CD8-positive, alpha-beta memory T cell (primary cell): ENCODE data around the gene SAT1. TPM values are rescaled to one million over a fixed set of nuclear protein-coding genes. Genes with fewer than 3 reads are reported as not detected.
"Not testable (repeated sequence)": the region's sequence is repeated elsewhere in the genome, so short reads cannot be mapped to it uniquely, and the experiment has no call there.

Experiments used
- CTCF ChIA-PET: fragments of 350-600 bp; sonication (Branson Sonifier 250); formaldehyde crosslinking; loops from one replicate; lab custom pipeline; 2021; ENCODE audit warnings: antibody characterized with exemption; lab: Charles Lee
- POLR2A ChIA-PET: fragments of 350-600 bp; sonication (Branson Sonifier 250); formaldehyde crosslinking; loops from one replicate; lab custom pipeline; 2021; ENCODE audit warnings: antibody characterized with exemption; lab: Charles Lee
- DNase-seq, 5 donors: peaks; one replicate each; pipeline versions ENCODE4 v3.0.0 to v3.0.0-alpha.2; 2020 to 2022; ENCODE audit warnings: mixed read lengths in 1 of 5
- H3K27ac ChIP-seq: one replicate; pipeline ENCODE4 v1.7.0; 2013; ENCODE audit warnings: low read depth, mild to moderate bottlenecking, low read length, moderate library complexity
- H3K27me3 ChIP-seq: 2 replicates; pipeline ENCODE4 v1.7.0; 2013; ENCODE audit warnings: low read length, mild to moderate bottlenecking; ENCODE audit not compliant: insufficient read depth, poor library complexity, severe bottlenecking
- H3K36me3 ChIP-seq: 2 replicates; pipeline ENCODE4 v1.7.0; 2013; ENCODE audit warnings: mild to moderate bottlenecking, low read length, moderate library complexity; ENCODE audit not compliant: insufficient read depth
- H3K4me1 ChIP-seq: 2 replicates; pipeline ENCODE4 v1.7.0; 2013; ENCODE audit warnings: mild to moderate bottlenecking, low read length, moderate library complexity; ENCODE audit not compliant: insufficient read depth
- H3K4me3 ChIP-seq: 2 replicates; pipeline ENCODE4 v1.7.0; 2013; ENCODE audit warnings: mild to moderate bottlenecking, low read length
- H3K9me3 ChIP-seq: 2 replicates; pipeline ENCODE4 v1.7.0; 2013; ENCODE audit warnings: mild to moderate bottlenecking, low read length
- H3K27ac Mint-ChIP-seq, 8 donors: one replicate each; pipeline ENCODE4 v1.8.0; 2020 to 2021; ENCODE audit warnings: mixed read lengths in 8 of 8, mild to moderate bottlenecking in 6 of 8, inconsistent platforms in 3 of 8, moderate library complexity in 3 of 8
- H3K27me3 Mint-ChIP-seq, 2 donors: one replicate each; pipeline ENCODE4 v1.8.0; 2020 to 2021; ENCODE audit warnings: mixed read lengths in 2 of 2, mild to moderate bottlenecking in 1 of 2, moderate library complexity in 1 of 2
- H3K36me3 Mint-ChIP-seq, 3 donors: one replicate each; pipeline ENCODE4 v1.8.0; 2020 to 2021; ENCODE audit warnings: mixed read lengths in 3 of 3, inconsistent platforms in 1 of 3, mild to moderate bottlenecking in 1 of 3
- H3K4me1 Mint-ChIP-seq, 3 donors: one replicate each; pipeline ENCODE4 v1.8.0; 2020 to 2021; ENCODE audit warnings: mixed read lengths in 3 of 3, inconsistent platforms in 1 of 3, mild to moderate bottlenecking in 1 of 3
- H3K4me3 Mint-ChIP-seq, 7 donors: one replicate each; pipeline ENCODE4 v1.8.0; 2020 to 2021; ENCODE audit warnings: mixed read lengths in 7 of 7, mild to moderate bottlenecking in 6 of 7, moderate library complexity in 4 of 7, inconsistent platforms in 2 of 7
- H3K9me3 Mint-ChIP-seq, 5 donors: one replicate each; pipeline ENCODE4 v1.8.0; 2020 to 2022; ENCODE audit warnings: mixed read lengths in 5 of 5, mild to moderate bottlenecking in 3 of 5, moderate library complexity in 2 of 5, inconsistent platforms in 1 of 5
- polyA plus RNA-seq: library from polyadenylated mRNA; unstranded; fragments of 300-500 nt; fragmentation: Illumina TruSeq; gene quantifications from one replicate; pipeline ENCODE4 v1.2.3, GENCODE V29; 2021
- total RNA-seq, 2 experiments: library from RNA; stranded (reverse); gene quantifications; one replicate each; pipeline ENCODE4 v1.2.3, GENCODE V29; 2021

The SAT1 gene
- total RNA-seq (10 to 100 TPM; 40.0 to 41.3 TPM), polyA plus RNA-seq (113 TPM)

DNA sequence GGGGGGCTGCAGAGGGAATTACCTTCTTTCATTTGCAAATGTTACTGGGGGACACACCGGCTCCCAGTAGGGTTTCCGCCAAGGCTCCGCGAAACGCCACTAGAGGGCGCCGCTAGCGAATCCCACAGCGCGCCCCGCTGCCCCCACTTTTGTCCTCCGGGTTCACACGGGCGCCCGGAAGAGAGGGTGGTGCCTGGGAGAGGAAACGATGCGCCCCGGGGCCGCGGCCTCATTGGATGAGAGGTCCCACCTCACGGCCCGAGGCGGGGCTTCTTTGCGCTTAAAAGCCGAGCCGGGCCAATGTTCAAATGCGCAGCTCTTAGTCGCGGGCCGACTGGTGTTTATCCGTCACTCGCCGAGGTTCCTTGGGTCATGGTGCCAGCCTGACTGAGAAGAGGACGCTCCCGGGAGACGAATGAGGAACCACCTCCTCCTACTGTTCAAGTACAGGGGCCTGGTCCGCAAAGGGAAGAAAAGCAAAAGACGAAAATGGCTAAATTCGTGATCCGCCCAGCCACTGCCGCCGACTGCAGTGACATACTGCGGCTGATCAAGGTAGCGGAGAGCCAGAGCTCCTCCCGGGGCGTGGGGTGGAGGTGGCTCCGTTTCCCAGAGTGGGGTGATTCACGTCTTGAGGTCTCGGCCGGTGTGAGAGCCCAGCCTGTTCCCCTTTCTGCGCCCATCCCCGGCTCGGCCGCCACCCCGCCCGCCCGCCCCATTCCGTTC is at the start of gene SAT1:
TSS of gene SAT1 (plus strand) at position 311 of the 726 bp plus-strand sequence. CDS start at position 490, 179 bp downstream.
- peak within 1 kb of the TSS; percentile 89 for H3K27ac ChIP-seq
- peaks cover 23% of the 10 kb centered on the region for H3K4me1 ChIP-seq
- ChIA-PET CTCF (interaction anchor here (0.8 to 3.7 kb wide), 10 partner anchors 9 to 271 kb away, joined by 3 to 21 read pairs (median 8); partner anchors contain the start of genes ACOT9, APOO, CXorf58 and EIF2S3), POLR2A (interaction anchor here (0.6 to 2.7 kb wide), 11 partner anchors 10 to 271 kb away, joined by 3 to 24 read pairs (median 6); partner anchors contain the start of genes ACOT9, APOO, CXorf58 and PRDX4)
- Mint-ChIP-seq H3K4me3 (peak within 1 kb of the TSS; percentile 95 to 100 (median 97)), H3K27ac (peak within 1 kb of the TSS; percentile 96 to 98 (median 98)), H3K9me3 (no peaks in the 10 kb centered on the region), H3K4me1 (peaks cover 34 to 44% (median 42%) of the 10 kb centered on the region in 3 donors), H3K36me3 (peaks cover 4 to 36% (median 5%) of the 10 kb centered on the region in 3 donors), H3K27me3 (peaks cover 0 to 5% of the 10 kb centered on the region in 2 donors)
- peak within 1 kb of the TSS; percentile 78 for H3K4me3 ChIP-seq
- no peaks in the 10 kb centered on the region for H3K27me3 ChIP-seq
- DNase-seq: peak; percentile 87 to 96 (median 90)
- peaks cover 12% of the 10 kb centered on the region for H3K36me3 ChIP-seq
- no peaks in the 10 kb centered on the region for H3K9me3 ChIP-seq

DNA sequence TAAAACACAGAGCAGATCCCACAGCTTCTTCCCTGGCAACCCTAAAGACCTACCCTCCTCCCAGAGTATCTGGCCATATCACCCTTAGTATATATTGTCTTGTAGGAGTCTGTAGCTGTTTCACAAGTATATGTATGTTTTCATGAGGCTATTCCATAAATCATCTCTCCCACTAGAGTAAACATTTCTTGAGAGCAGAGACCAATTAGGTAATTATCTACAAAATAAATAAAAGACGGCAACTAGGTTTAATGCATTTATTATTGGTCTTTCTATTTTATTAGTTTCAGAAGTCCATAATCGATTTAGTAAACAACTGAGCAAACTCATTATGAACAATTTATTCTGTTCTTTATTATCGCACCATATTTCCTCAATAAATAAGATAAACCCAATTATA is 46.9 kb upstream of the SAT1 start:
- CTCF ChIA-PET: no interaction called here
- H3K9me3 ChIP-seq: no peaks in the 10 kb centered on the region
- H3K27ac Mint-ChIP-seq: no peak overlapping the region
- H3K36me3 Mint-ChIP-seq: peaks cover 0 to 22% (median 2%) of the 10 kb centered on the region in 3 donors
- H3K4me3 ChIP-seq: no peak overlapping the region
- no peaks in the 10 kb centered on the region for H3K36me3 ChIP-seq
- no peaks in the 10 kb centered on the region for H3K27me3 Mint-ChIP-seq
- no peak overlapping the region for H3K4me3 Mint-ChIP-seq
- no peaks in the 10 kb centered on the region for H3K4me1 ChIP-seq
- POLR2A ChIA-PET: no interaction called here
- no peak for DNase-seq
- H3K9me3 Mint-ChIP-seq: no peaks in the 10 kb centered on the region
- no peak overlapping the region for H3K27ac ChIP-seq
- peaks cover 9 to 43% (median 26%) of the 10 kb centered on the region in 3 donors for H3K4me1 Mint-ChIP-seq
- H3K27me3 ChIP-seq: no peaks in the 10 kb centered on the region

DNA sequence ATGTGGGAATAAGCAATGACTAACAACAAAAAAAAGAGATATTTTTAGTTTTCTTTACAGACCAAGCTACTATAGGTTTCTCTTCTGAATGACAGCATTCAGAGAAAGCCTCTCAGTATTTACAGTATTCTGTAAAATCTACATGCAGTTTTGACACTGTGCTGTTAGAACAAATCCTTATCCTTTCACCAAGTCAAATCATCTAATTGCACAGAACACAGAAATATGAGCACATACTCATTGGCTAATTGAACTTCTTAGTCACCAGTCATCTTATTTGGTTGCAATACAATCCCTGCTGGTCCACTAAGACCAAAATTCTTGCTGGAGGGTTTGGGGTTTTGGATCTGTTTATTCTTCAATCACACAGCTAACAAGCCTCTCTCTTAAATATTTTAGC is 45.6 kb upstream of the SAT1 start:
- no peaks in the 10 kb centered on the region for H3K9me3 Mint-ChIP-seq
- CTCF ChIA-PET: no interaction called here
- no peak overlapping the region for H3K4me3 ChIP-seq
- H3K9me3 ChIP-seq: no peaks in the 10 kb centered on the region
- no peaks in the 10 kb centered on the region for H3K27me3 Mint-ChIP-seq
- H3K36me3 ChIP-seq: no peaks in the 10 kb centered on the region
- POLR2A ChIA-PET: no interaction called here
- peaks cover 0 to 14% (median 2%) of the 10 kb centered on the region in 3 donors for H3K36me3 Mint-ChIP-seq
- DNase-seq: no peak
- H3K27ac ChIP-seq: no peak overlapping the region
- H3K4me1 ChIP-seq: peaks cover 6% of the 10 kb centered on the region
- H3K27me3 ChIP-seq: no peaks in the 10 kb centered on the region
- H3K27ac Mint-ChIP-seq: no peak overlapping the region
- no peak overlapping the region for H3K4me3 Mint-ChIP-seq
- H3K4me1 Mint-ChIP-seq: peaks cover 19 to 57% (median 37%) of the 10 kb centered on the region in 3 donors

DNA sequence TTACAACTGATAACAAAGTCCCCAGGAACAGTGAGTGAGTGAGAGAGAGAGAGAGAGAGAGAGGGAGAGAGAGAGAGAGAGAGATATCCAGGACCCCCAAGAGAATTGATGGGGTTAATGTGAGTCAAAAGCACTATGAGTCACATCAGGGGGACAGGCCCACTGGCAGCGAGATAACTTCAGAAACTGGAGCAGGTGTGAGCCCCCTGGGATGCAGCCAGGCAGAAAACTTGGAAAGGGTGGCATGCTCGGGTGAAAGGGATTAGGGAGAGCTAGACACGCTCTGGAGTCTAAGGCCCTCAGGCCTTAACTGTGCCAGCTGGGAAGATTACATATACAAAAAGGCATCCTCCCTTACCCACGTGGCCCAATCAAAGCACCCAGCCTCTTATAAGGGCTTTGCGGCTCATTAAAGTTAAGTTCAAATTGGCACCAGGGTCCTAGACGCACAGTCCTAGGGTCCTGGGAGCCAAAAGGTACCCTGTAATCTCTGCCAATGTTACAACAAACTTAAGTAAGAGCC is 40.7 kb upstream of the SAT1 start:
- Mint-ChIP-seq H3K9me3 (no peaks in the 10 kb centered on the region), H3K27ac (peak overlapping the region in 7 of 8 donors; percentile 73 to 95 (median 86)), H3K4me1 (peaks cover 27 to 64% (median 45%) of the 10 kb centered on the region in 3 donors), H3K4me3 (peak overlapping the region; percentile 85 to 95 (median 90)), H3K36me3 (peaks cover 0 to 5% (median 2%) of the 10 kb centered on the region in 3 donors), H3K27me3 (no peaks in the 10 kb centered on the region)
- H3K36me3 ChIP-seq: no peaks in the 10 kb centered on the region
- H3K27ac ChIP-seq: peak overlapping the region; percentile 71
- CTCF ChIA-PET: interaction anchor here (0.8 to 3.6 kb wide), 2 partner anchors 40 to 160 kb away, joined by 3 to 19 read pairs; partner anchors contain the start of gene SAT1
- peak in 1 of 5 donors; percentile 5 for DNase-seq
- peak overlapping the region; percentile 62 for H3K4me3 ChIP-seq
- POLR2A ChIA-PET: interaction anchor here (0.9 to 3.1 kb wide), 4 partner anchors 39 to 312 kb away, joined by 5 to 13 read pairs (median 7); partner anchors contain the start of genes APOO, CXorf58, EIF2S3 and SAT1
- peaks cover 17% of the 10 kb centered on the region for H3K4me1 ChIP-seq
- no peaks in the 10 kb centered on the region for H3K27me3 ChIP-seq
- no peaks in the 10 kb centered on the region for H3K9me3 ChIP-seq

DNA sequence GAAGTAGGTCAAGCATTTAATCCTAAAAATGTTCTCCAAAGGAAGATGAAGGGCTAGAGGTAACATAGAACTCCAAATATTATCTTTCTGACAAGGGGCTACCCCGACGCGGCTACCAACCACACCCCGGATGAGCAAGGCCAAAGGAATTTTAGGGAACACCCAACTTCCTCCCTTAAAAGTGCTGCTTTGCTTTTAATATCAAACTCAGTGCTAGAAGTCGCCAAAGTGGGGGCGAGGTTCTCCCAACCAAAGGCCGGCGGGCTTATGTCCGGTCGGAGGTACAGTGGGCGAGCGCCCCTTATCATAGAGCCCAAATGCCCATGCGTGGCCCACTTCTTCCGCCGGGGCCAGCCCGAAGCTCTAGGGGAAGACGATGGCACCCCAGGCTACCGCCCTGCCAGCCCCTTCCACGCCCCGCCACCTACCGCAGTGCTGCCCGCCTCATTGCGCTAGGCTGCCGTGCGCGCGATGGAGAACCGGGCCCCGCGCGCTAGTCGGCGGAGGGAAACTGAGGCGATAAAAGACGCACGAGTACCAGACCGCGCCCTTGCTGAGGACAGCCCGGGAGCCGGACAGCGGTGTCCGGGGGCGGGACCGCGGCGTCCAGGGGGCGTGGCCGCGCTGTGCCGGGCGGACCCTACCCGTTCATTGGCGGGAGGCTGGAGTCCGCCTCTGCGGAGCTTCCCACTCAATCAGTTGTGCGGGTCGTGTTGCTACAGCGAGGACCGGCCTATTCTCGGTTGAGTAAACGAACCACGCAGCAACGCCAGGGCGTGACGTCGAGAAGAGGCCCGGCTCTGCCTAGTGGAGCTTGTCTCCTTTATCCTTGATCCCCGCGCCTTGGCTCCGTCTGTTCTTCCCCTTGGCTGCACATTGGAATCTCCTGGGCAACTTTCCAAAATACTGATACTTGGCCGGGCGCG is 40.0 kb upstream of the SAT1 start, which contains the start of gene ACOT9:
TSS of gene ACOT9 (minus strand) at position 580 of the 926 bp plus-strand sequence. CDS start at position 448, 132 bp downstream.
- Mint-ChIP-seq H3K27ac (peak within 1 kb of the TSS; percentile 86 to 95 (median 93)), H3K27me3 (no peaks in the 10 kb centered on the region), H3K4me1 (peaks cover 27 to 60% (median 45%) of the 10 kb centered on the region in 3 donors), H3K9me3 (no peaks in the 10 kb centered on the region), H3K4me3 (peak within 1 kb of the TSS; percentile 85 to 95 (median 90)), H3K36me3 (peaks cover 0 to 5% (median 2%) of the 10 kb centered on the region in 3 donors)
- ChIA-PET CTCF (interaction anchor here (0.7 to 3.6 kb wide), 5 partner anchors 14 to 311 kb away, joined by 3 to 19 read pairs (median 3); partner anchors contain the start of gene SAT1), POLR2A (interaction anchor here (0.9 to 3.1 kb wide), 4 partner anchors 39 to 312 kb away, joined by 5 to 13 read pairs (median 7); partner anchors contain the start of genes APOO, CXorf58, EIF2S3 and SAT1)
- Histone ChIP-seq H3K4me3 (peak within 1 kb of the TSS; percentile 62), H3K27me3 (no peaks in the 10 kb centered on the region), H3K4me1 (peaks cover 17% of the 10 kb centered on the region), H3K36me3 (no peaks in the 10 kb centered on the region), H3K9me3 (no peaks in the 10 kb centered on the region), H3K27ac (peak within 1 kb of the TSS; percentile 71)
- peak; percentile 45 to 79 (median 75) for DNase-seq

DNA sequence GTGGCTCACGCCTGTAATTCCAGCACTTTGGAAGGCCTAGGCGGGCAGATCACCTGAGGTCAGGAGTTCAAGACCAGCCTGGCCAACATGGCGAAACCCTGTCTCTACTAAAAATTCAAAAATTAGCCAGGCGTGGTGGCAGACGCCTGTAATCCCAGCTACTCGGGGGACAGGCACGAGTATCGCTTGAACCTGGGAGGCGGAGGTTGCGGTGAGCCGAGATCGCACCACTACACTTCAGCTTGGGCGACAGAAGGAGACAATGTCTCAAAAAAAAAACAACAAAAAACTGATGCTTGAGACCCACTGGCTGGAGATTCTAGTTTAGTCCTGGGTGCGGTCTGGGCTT is 39.4 kb upstream of the SAT1 start:
- peak overlapping the region; percentile 85 to 95 (median 92) for H3K27ac Mint-ChIP-seq
- H3K4me3 Mint-ChIP-seq: peak overlapping the region; percentile 85 to 95 (median 90)
- ChIA-PET CTCF (interaction anchor here (0.7 to 3.6 kb wide), 5 partner anchors 13 to 310 kb away, joined by 3 to 19 read pairs (median 3); partner anchors contain the start of gene SAT1), POLR2A (interaction anchor here (2.0 to 3.1 kb wide), 2 partner anchors 164 to 311 kb away, joined by 5 to 13 read pairs; partner anchors contain the start of genes APOO, CXorf58 and EIF2S3)
- peak overlapping the region; percentile 62 for H3K4me3 ChIP-seq
- not testable (repeated sequence) for H3K9me3 Mint-ChIP-seq, DNase-seq, H3K9me3 ChIP-seq, H3K36me3 Mint-ChIP-seq, H3K27me3 Mint-ChIP-seq, H3K27me3 ChIP-seq, H3K36me3 ChIP-seq
- H3K27ac ChIP-seq: peak overlapping the region; percentile 71
- peaks cover 27 to 56% (median 45%) of the 10 kb centered on the region in 3 donors for H3K4me1 Mint-ChIP-seq
- H3K4me1 ChIP-seq: peaks cover 17% of the 10 kb centered on the region

DNA sequence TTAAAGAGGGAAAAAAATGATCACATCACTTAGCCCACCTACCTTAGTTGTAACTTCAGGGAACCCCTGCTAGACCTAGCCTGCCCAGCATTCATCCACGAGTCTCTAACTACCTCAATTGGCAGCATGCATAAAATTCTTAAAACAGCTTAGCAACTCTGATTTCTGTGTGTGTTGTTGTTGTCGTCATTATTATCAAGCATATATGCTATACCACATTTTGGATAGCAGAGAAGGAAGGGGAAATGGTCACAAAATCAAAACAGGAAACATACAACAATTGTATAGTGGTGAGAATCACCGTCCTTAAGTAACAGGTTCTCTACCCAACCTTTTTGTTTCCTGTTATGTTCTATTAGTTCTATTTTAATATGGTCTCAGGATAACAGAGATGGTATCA is 37.2 kb upstream of the SAT1 start:
- no peaks in the 10 kb centered on the region for H3K9me3 Mint-ChIP-seq
- H3K27ac Mint-ChIP-seq: peak overlapping the region; percentile 2 to 94 (median 82)
- peak in 1 of 5 donors; percentile 61 for DNase-seq
- peaks cover 0 to 5% (median 0%) of the 10 kb centered on the region in 3 donors for H3K36me3 Mint-ChIP-seq
- peaks cover 24 to 42% (median 33%) of the 10 kb centered on the region in 3 donors for H3K4me1 Mint-ChIP-seq
- H3K27me3 Mint-ChIP-seq: no peaks in the 10 kb centered on the region
- Histone ChIP-seq H3K27ac (peak overlapping the region; percentile 51), H3K27me3 (no peaks in the 10 kb centered on the region), H3K36me3 (no peaks in the 10 kb centered on the region), H3K9me3 (no peaks in the 10 kb centered on the region), H3K4me3 (no peak overlapping the region), H3K4me1 (peaks cover 17% of the 10 kb centered on the region)
- POLR2A ChIA-PET: interaction anchor here (0.7 to 1.0 kb wide), 2 partner anchors 25 to 308 kb away, joined by 4 read pairs; no protein-coding TSS in a partner anchor
- peak overlapping the region; percentile 14 to 76 (median 51) for H3K4me3 Mint-ChIP-seq
- CTCF ChIA-PET: interaction anchor here (1.8 to 2.5 kb wide), 2 partner anchors 156 to 162 kb away, joined by 4 to 7 read pairs; partner anchors contain the start of genes APOO and CXorf58
